ENCODE measurements around the gene MYLIP. TPM values are rescaled to one million over a fixed set of nuclear protein-coding genes. Genes with fewer than 3 reads are reported as not detected.

The MYLIP gene
- total RNA-seq, 1 experiment from 2014 or later: 27.0 TPM

- DNase-seq: no peak
- no peak overlapping the region for H2BK15ac ChIP-seq (ENCODE audit: low read depth, low read length)
- no CpG with 5 or more reads among the region's 5 CpGs for WGBS (ENCODE audit: extremely low coverage, insufficient read length, low lambda C conversion rate)
Observed at GRCh38 chr6:16165641-16166040, 36.8 kb downstream of the MYLIP start.

More at GRCh38 chr6:16165641-16166040, 36.8 kb downstream of the MYLIP start:
- Histone ChIP-seq H3K4ac (ENCODE audit: low read depth, low read length) (no peak overlapping the region), H4K91ac (ENCODE audit: insufficient read length, low read depth, low read length) (no peak overlapping the region), H3K18ac (ENCODE audit: insufficient read length, low read depth, low read length) (no peak overlapping the region), H3K79me1 (ENCODE audit: insufficient read depth, low read depth, low read length, poor library complexity, severe bottlenecking) (no peaks in the 10 kb centered on the region), H3K79me2 (ENCODE audit: insufficient read depth, low read length) (no peaks in the 10 kb centered on the region), H3K9ac (ENCODE audit: extremely low read depth, insufficient read length, low read length) (no peak overlapping the region), H3T11ph (ENCODE audit: low read length) (no peak overlapping the region), H4K8ac (replicated peaks; ENCODE audit: insufficient read length, low read depth, low read length) (no peak overlapping the region), H2BK120ac (ENCODE audit: low read depth, low read length, poor library complexity, severe bottlenecking) (no peak overlapping the region), H2BK12ac (ENCODE audit: insufficient read length, low read depth, low read length) (no peak overlapping the region), H3K27ac (ENCODE audit: insufficient read length, low read depth, low read length) (no peak overlapping the region), H3K14ac (ENCODE audit: insufficient read depth, low read length) (no peak overlapping the region), H3K9me3 (ENCODE audit: control insufficient read depth, low read depth, low read length) (no peaks in the 10 kb centered on the region), H3K4me2 (ENCODE audit: insufficient read depth, insufficient read length, low read length) (no peak overlapping the region), H2BK20ac (ENCODE audit: low read depth, low read length, poor library complexity, severe bottlenecking) (no peak overlapping the region), H3K4me1 (ENCODE audit: insufficient read depth, low read length) (no peaks in the 10 kb centered on the region), H3K23me2 (ENCODE audit: insufficient read length, low read depth, low read length, poor library complexity, severe bottlenecking) (no peaks in the 10 kb centered on the region), H3K23ac (ENCODE audit: insufficient read length, low read depth, low read length) (no peak overlapping the region), H3K56ac (ENCODE audit: insufficient read length, low read depth, low read length) (no peak overlapping the region), H2BK5ac (ENCODE audit: insufficient read length, low read length) (no peak overlapping the region), H3K27me3 (ENCODE audit: insufficient read depth, low read length) (no peaks in the 10 kb centered on the region), H2AK5ac (ENCODE audit: insufficient read length, low read length) (no peak overlapping the region), H4K5ac (ENCODE audit: insufficient read length, low read depth, low read length) (no peak overlapping the region), H4K20me1 (ENCODE audit: control insufficient read depth, insufficient read depth, insufficient read length) (no peaks in the 10 kb centered on the region), H2AFZ (ENCODE audit: low read length) (no peak overlapping the region)
- no peaks in the 10 kb centered on the region for H3K9me3 Mint-ChIP-seq
- no peak for TF ChIP-seq CTCF (conservative IDR thresholded peaks at IDR 0.05)
- H3K4me1 Mint-ChIP-seq: peaks cover 23 to 24% of the 10 kb centered on the region in 2 experiments
- no peak overlapping the region for H3K4me3 Mint-ChIP-seq
- H3K36me3 Mint-ChIP-seq (ENCODE audit: insufficient read depth in 1 of 3, low read depth in 3 of 3): no peaks in the 10 kb centered on the region
- H3K27me3 Mint-ChIP-seq (ENCODE audit: low read depth): no peaks in the 10 kb centered on the region
- H3K27ac Mint-ChIP-seq: no peak overlapping the region
